GM23338 (cell line): ENCODE results near the gene RBL2. TPM values are rescaled to one million over a fixed set of nuclear protein-coding genes. Genes with fewer than 3 reads are reported as not detected.

Experiments used
- ATAC-seq: fragments of 200-7000 bp; cut with Tn5 transposase; 3 replicates; pipeline ENCODE4 v1.9.1; 2020
- DNase-seq: peaks from one replicate; pipeline ENCODE4 v3.0.0-alpha.2; 2015; ENCODE audit warnings: low spot score
- H2AFZ ChIP-seq: fragments of 200-600 bp; sonication (generic); 2 replicates; pipeline ENCODE4 v1.8.0; 2016; ENCODE audit warnings: antibody characterized with exemption, mild to moderate bottlenecking, moderate library complexity
- H3F3A ChIP-seq: fragments of 200-600 bp; sonication (generic); replicated peaks from 2 replicates; pipeline ENCODE4 v1.8.0; 2017; ENCODE audit warnings: antibody characterized with exemption, mixed run types, low read depth
- H3K27ac ChIP-seq: fragments of 200-600 bp; sonication (generic); 2 replicates; pipeline ENCODE4 v1.6.1; 2016; ENCODE audit warnings: low read depth
- H3K27me3 ChIP-seq: fragments of 200-600 bp; sonication (generic); 2 replicates; pipeline ENCODE4 v1.8.0; 2016; ENCODE audit warnings: mild to moderate bottlenecking, mixed run types, moderate library complexity; ENCODE audit not compliant: insufficient read depth
- H3K36me3 ChIP-seq: fragments of 200-600 bp; sonication (generic); 2 replicates; pipeline ENCODE4 v1.8.0; 2016; ENCODE audit warnings: mild to moderate bottlenecking; ENCODE audit not compliant: insufficient read depth
- H3K4me1 ChIP-seq: fragments of 200-600 bp; sonication (generic); 2 replicates; pipeline ENCODE4 v1.8.0; 2016; ENCODE audit warnings: mild to moderate bottlenecking, moderate library complexity; ENCODE audit not compliant: insufficient read depth
- H3K4me2 ChIP-seq: fragments of 200-600 bp; sonication (generic); 2 replicates; pipeline ENCODE4 v1.7.1; 2017; ENCODE audit warnings: mixed run types
- H3K4me3 ChIP-seq: fragments of 200-600 bp; sonication (generic); 2 replicates; pipeline ENCODE4 v1.6.1; 2016; ENCODE audit warnings: mixed run types
- H3K79me2 ChIP-seq: fragments of 200-600 bp; sonication (generic); replicated peaks from 2 replicates; pipeline ENCODE4 v1.8.0; 2017; ENCODE audit warnings: mild to moderate bottlenecking; ENCODE audit not compliant: insufficient read depth
- H3K9me2 ChIP-seq: fragments of 200-600 bp; sonication (generic); 2 replicates; pipeline ENCODE4 v1.8.0; 2017; ENCODE audit not compliant: insufficient read depth
- H4K20me1 ChIP-seq: fragments of 200-600 bp; sonication (generic); replicated peaks from 2 replicates; pipeline ENCODE4 v1.8.0; 2017; ENCODE audit warnings: mild to moderate bottlenecking; ENCODE audit not compliant: insufficient read depth
- H3K27ac Mint-ChIP-seq: 2 replicates; pipeline ENCODE4 v1.8.0; 2020; ENCODE audit warnings: inconsistent platforms, mild to moderate bottlenecking, moderate library complexity, mixed read lengths
- H3K27me3 Mint-ChIP-seq: 3 replicates; pipeline ENCODE4 v1.8.0; 2022; ENCODE audit warnings: low read depth, mild to moderate bottlenecking, moderate library complexity, mixed read lengths, inconsistent platforms; ENCODE audit not compliant: insufficient read depth, poor library complexity
- H3K36me3 Mint-ChIP-seq: 3 replicates; pipeline ENCODE4 v1.8.0; 2021; ENCODE audit warnings: low read depth, mild to moderate bottlenecking, inconsistent platforms, moderate library complexity, mixed read lengths
- H3K4me1 Mint-ChIP-seq: 3 replicates; pipeline ENCODE4 v1.8.0; 2020; ENCODE audit warnings: mild to moderate bottlenecking, inconsistent platforms, mixed read lengths
- H3K4me3 Mint-ChIP-seq: 3 replicates; pipeline ENCODE4 v1.8.0; 2021; ENCODE audit warnings: moderate library complexity, mild to moderate bottlenecking, inconsistent platforms, mixed read lengths
- H3K9me3 Mint-ChIP-seq: 3 replicates; pipeline ENCODE4 v1.8.0; 2020; ENCODE audit warnings: moderate library complexity, mild to moderate bottlenecking, inconsistent platforms, mixed read lengths
- CREB1 ChIP-seq: fragments of 250-450 bp; sonication (Bioruptor Pico); IDR thresholded peaks from 2 replicates; pipeline ENCODE4 v1.5.0; 2020; ENCODE audit warnings: low read depth, mild to moderate bottlenecking, moderate library complexity
- EZH2phosphoT487 ChIP-seq: fragments of 200-600 bp; sonication (generic); IDR thresholded peaks from one replicate; pipeline ENCODE4 v1.8.1; 2018; ENCODE audit warnings: antibody characterized with exemption; ENCODE audit not compliant: unreplicated experiment
- NANOG ChIP-seq: IDR thresholded peaks from 2 replicates; pipeline ENCODE4 v1.6.1; 2016; ENCODE audit warnings: antibody characterized with exemption, borderline replicate concordance
- REST ChIP-seq: IDR thresholded peaks from one replicate; pipeline ENCODE4 v1.6.1; 2018; ENCODE audit warnings: antibody characterized with exemption; ENCODE audit not compliant: unreplicated experiment
- ZNF114 ChIP-seq: fragments of 250-450 bp; sonication (Bioruptor Pico); IDR thresholded peaks from 2 replicates; pipeline ENCODE4 v1.5.0; 2020; ENCODE audit warnings: mild to moderate bottlenecking, moderate library complexity
- polyA plus RNA-seq: library from polyadenylated mRNA; unstranded; fragments of >200 nt; fragmentation: Nextera tagmentation; extraction: Ambion mirVana; gene quantifications from 2 replicates; pipeline ENCODE4 v1.2.1, GENCODE V29; 2016
- total RNA-seq: library from RNA; depleted of rRNA; stranded (reverse); fragments of >200 nt; shearing (Covaris generic); gene quantifications from 2 replicates; pipeline ENCODE4 v1.2.3, GENCODE V29; 2014
- TF ChIP-seq, protein P1 (sequence below): fragments of 250-450 bp; sonication (Bioruptor Pico); IDR thresholded peaks from 2 replicates; pipeline ENCODE4 v1.5.0; 2020; ENCODE audit warnings: mild to moderate bottlenecking, moderate library complexity

The RBL2 gene
- total and polyA plus RNA-seq, 2 experiments from 2014 or later: 15.4 to 43.3 TPM

DNA sequence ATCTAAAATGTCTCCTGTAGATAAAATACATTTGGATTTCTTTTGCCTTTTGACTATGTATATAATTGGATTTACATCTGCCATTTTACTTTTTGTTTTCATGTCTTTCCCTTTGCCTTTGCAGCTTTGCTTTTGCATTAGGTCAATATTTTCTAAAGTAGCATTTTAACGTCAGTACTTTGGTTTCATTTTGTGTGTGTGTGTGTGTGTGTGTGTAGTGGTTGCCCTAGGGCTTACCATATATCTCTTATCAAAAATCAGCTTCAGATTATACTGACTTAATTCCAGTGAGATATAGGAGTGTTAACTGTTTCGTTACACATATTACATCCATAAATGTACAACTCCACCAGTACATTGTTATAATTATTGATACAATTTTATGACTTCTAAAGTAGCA, 42.6 kb downstream of the RBL2 start (continued):
- TF ChIP-seq, protein P1, sequence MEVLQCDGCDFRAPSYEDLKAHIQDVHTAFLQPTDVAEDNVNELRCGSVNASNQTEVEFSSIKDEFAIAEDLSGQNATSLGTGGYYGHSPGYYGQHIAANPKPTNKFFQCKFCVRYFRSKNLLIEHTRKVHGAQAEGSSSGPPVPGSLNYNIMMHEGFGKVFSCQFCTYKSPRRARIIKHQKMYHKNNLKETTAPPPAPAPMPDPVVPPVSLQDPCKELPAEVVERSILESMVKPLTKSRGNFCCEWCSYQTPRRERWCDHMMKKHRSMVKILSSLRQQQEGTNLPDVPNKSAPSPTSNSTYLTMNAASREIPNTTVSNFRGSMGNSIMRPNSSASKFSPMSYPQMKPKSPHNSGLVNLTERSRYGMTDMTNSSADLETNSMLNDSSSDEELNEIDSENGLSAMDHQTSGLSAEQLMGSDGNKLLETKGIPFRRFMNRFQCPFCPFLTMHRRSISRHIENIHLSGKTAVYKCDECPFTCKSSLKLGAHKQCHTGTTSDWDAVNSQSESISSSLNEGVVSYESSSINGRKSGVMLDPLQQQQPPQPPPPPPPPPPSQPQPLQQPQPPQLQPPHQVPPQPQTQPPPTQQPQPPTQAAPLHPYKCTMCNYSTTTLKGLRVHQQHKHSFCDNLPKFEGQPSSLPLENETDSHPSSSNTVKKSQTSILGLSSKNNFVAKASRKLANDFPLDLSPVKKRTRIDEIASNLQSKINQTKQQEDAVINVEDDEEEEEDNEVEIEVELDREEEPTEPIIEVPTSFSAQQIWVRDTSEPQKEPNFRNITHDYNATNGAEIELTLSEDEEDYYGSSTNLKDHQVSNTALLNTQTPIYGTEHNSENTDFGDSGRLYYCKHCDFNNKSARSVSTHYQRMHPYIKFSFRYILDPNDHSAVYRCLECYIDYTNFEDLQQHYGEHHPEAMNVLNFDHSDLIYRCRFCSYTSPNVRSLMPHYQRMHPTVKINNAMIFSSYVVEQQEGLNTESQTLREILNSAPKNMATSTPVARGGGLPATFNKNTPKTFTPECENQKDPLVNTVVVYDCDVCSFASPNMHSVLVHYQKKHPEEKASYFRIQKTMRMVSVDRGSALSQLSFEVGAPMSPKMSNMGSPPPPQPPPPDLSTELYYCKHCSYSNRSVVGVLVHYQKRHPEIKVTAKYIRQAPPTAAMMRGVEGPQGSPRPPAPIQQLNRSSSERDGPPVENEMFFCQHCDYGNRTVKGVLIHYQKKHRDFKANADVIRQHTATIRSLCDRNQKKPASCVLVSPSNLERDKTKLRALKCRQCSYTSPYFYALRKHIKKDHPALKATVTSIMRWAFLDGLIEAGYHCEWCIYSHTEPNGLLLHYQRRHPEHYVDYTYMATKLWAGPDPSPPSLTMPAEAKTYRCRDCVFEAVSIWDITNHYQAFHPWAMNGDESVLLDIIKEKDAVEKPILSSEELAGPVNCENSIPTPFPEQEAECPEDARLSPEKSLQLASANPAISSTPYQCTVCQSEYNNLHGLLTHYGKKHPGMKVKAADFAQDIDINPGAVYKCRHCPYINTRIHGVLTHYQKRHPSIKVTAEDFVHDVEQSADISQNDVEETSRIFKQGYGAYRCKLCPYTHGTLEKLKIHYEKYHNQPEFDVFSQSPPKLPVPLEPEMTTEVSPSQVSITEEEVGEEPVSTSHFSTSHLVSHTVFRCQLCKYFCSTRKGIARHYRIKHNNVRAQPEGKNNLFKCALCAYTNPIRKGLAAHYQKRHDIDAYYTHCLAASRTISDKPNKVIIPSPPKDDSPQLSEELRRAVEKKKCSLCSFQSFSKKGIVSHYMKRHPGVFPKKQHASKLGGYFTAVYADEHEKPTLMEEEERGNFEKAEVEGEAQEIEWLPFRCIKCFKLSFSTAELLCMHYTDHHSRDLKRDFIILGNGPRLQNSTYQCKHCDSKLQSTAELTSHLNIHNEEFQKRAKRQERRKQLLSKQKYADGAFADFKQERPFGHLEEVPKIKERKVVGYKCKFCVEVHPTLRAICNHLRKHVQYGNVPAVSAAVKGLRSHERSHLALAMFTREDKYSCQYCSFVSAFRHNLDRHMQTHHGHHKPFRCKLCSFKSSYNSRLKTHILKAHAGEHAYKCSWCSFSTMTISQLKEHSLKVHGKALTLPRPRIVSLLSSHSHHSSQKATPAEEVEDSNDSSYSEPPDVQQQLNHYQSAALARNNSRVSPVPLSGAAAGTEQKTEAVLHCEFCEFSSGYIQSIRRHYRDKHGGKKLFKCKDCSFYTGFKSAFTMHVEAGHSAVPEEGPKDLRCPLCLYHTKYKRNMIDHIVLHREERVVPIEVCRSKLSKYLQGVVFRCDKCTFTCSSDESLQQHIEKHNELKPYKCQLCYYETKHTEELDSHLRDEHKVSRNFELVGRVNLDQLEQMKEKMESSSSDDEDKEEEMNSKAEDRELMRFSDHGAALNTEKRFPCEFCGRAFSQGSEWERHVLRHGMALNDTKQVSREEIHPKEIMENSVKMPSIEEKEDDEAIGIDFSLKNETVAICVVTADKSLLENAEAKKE (CRISPR knock-in tag): no peak
- TF ChIP-seq REST: no peak

DNA sequence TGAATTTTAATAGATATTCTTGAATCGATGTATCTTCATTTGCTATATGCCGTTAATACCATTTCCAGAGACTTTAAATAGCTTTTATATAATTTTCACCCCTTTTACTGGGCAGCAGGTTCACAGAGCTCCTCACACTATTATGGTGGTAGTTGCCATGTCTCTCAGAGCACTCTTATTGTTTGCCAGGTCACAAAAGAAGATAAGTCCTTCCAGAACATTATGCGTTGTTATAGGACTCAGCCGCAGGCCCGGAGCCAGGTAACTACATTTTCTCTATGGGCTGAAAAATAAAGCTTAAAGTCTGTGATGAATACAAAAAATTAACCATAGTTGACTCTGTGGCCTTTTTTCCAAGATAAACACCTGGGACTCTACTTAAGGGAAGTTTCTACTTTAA, 44.7 kb downstream of the RBL2 start:
- Histone ChIP-seq H4K20me1 (peaks cover 8% of the 10 kb centered on the region; the same call in 1 of the 2 replicates), H3K27me3 (no peaks in the 10 kb centered on the region), H3F3A (no peaks in the 10 kb centered on the region), H3K36me3 (peaks cover 38% of the 10 kb centered on the region), H3K4me3 (no peak overlapping the region), H3K9me2 (no peaks in the 10 kb centered on the region), H3K79me2 (no peaks in the 10 kb centered on the region), H3K4me2 (no peak overlapping the region), H2AFZ (no peak overlapping the region), H3K4me1 (no peaks in the 10 kb centered on the region), H3K27ac (no peak overlapping the region)
- no peaks in the 10 kb centered on the region for H3K4me1 Mint-ChIP-seq
- H3K9me3 Mint-ChIP-seq: no peaks in the 10 kb centered on the region
- H3K27ac Mint-ChIP-seq: no peak overlapping the region
- ATAC-seq (no peak), DNase-seq (no peak)
- peaks cover 50% of the 10 kb centered on the region for H3K36me3 Mint-ChIP-seq
- H3K27me3 Mint-ChIP-seq: peaks cover 4% of the 10 kb centered on the region
- H3K4me3 Mint-ChIP-seq: no peak overlapping the region
- no peak for TF ChIP-seq ZNF114 (CRISPR knock-in tag)
- no peak for TF ChIP-seq EZH2phosphoT487
- TF ChIP-seq NANOG: no peak
- no peak for TF ChIP-seq CREB1 (CRISPR knock-in tag)
- TF ChIP-seq, protein P1 (CRISPR knock-in tag): no peak
